HEK293T (cell line): ENCODE results near the gene KSR2.

Experiments used
- CTCF ChIA-PET: fragments of 350-600 bp; formaldehyde crosslinking; extraction: SDS; loops from one replicate; lab custom pipeline; 2021; ENCODE audit warnings: antibody characterized with exemption, inconsistent platforms; lab: Yijun Ruan, JAX
- POLR2A ChIA-PET: fragments of 350-600 bp; formaldehyde crosslinking; extraction: SDS; loops from one replicate; lab custom pipeline; 2020; ENCODE audit warnings: antibody characterized with exemption, inconsistent platforms; lab: Yijun Ruan, JAX
- DNase-seq: peaks from one replicate; pipeline ENCODE4 v3.0.0; 2012; ENCODE audit warnings: mixed read lengths; ENCODE audit errors: extremely low spot score
- ARNT ChIP-seq: fragments of 450-650 bp; IDR thresholded peaks from 2 replicates; pipeline ENCODE4 v1.6.1; 2017; ENCODE audit warnings: mild to moderate bottlenecking
- BHLHE40 ChIP-seq: fragments of 450-650 bp; IDR thresholded peaks from 2 replicates; pipeline ENCODE4 v1.6.1; 2016; ENCODE audit warnings: mild to moderate bottlenecking, moderate library complexity, borderline replicate concordance
- CTBP1 ChIP-seq: fragments of 450-650 bp; IDR thresholded peaks from 2 replicates; pipeline ENCODE4 v1.6.1; 2016; ENCODE audit warnings: borderline replicate concordance
- ELF4 ChIP-seq: fragments of 450-650 bp; IDR thresholded peaks from 2 replicates; pipeline ENCODE4 v1.6.1; 2017; ENCODE audit warnings: antibody characterized with exemption
- FOXA1 ChIP-seq: fragments of 450-650 bp; IDR thresholded peaks from 2 replicates; pipeline ENCODE4 v1.6.1; 2016; ENCODE audit warnings: mild to moderate bottlenecking
- FOXK2 ChIP-seq: fragments of 450-650 bp; IDR thresholded peaks from 2 replicates; pipeline ENCODE4 v1.6.1; 2016; ENCODE audit warnings: mild to moderate bottlenecking
- FOXM1 ChIP-seq: fragments of 450-650 bp; IDR thresholded peaks from 2 replicates; pipeline ENCODE4 v1.6.1; 2017; ENCODE audit warnings: mild to moderate bottlenecking, borderline replicate concordance
- HDGF ChIP-seq: fragments of 450-650 bp; IDR thresholded peaks from 2 replicates; pipeline ENCODE4 v1.6.1; 2017; ENCODE audit warnings: antibody characterized with exemption, borderline replicate concordance
- L3MBTL2 ChIP-seq: fragments of 450-650 bp; conservative IDR thresholded peaks from 2 replicates; pipeline ENCODE4 v1.6.1; 2016; ENCODE audit warnings: mild to moderate bottlenecking
- LEF1 ChIP-seq: fragments of 450-650 bp; IDR thresholded peaks from 2 replicates; pipeline ENCODE4 v1.6.1; 2017; ENCODE audit warnings: mild to moderate bottlenecking, borderline replicate concordance
- NFRKB ChIP-seq: fragments of 450-650 bp; IDR thresholded peaks from 2 replicates; pipeline ENCODE4 v1.6.1; 2016; ENCODE audit warnings: mild to moderate bottlenecking, moderate library complexity
- SP1 ChIP-seq: fragments of 450-650 bp; IDR thresholded peaks from 2 replicates; pipeline ENCODE4 v1.6.1; 2017
- SUZ12 ChIP-seq: fragments of 450-650 bp; IDR thresholded peaks from 2 replicates; pipeline ENCODE4 v1.6.1; 2016; ENCODE audit warnings: mild to moderate bottlenecking
- TARDBP ChIP-seq: fragments of 450-650 bp; IDR thresholded peaks from 2 replicates; pipeline ENCODE4 v1.6.1; 2016
- ZNF384 ChIP-seq: fragments of 450-650 bp; IDR thresholded peaks from 2 replicates; pipeline ENCODE4 v1.6.1; 2016
- TF ChIP-seq, protein P1 (sequence below): fragments of 450-650 bp; IDR thresholded peaks from 2 replicates; pipeline ENCODE4 v1.6.1; 2016

The KSR2 gene

DNA sequence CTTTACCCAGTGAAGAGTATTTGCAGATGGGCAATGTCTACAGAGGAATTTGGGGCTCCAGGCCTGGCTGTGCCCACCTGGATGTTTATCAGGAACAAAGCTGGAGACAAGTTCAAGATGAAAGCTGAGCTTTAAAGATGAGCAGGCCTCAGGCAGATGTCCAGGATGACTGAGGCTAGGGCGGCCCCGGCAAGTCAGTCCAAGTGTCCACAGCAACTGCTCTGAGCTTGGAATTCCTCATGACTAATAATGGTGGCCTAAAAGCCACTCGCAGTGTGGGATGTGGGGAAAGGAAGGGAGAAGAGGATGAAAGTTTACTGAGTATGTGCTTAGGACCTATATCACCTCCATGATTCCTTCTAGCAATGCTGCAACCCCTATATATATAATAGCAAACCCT, 479.1 kb downstream of the KSR2 start:
- no peak for DNase-seq
- no peak for TF ChIP-seq FOXK2
- no peak for TF ChIP-seq SP1
- no peak for TF ChIP-seq LEF1
- CTCF ChIA-PET: no interaction called here
- POLR2A ChIA-PET: no interaction called here

- TF ChIP-seq LEF1 (no peak), L3MBTL2 (no peak), NFRKB (no peak), FOXK2 (no peak), ELF4 (no peak), TARDBP (no peak), BHLHE40 (no peak), HDGF (no peak), ARNT (no peak), CTBP1 (no peak), ZNF384 (no peak), SUZ12 (no peak), FOXM1 (no peak), SP1 (no peak), FOXA1 (no peak)
- TF ChIP-seq, protein P1, sequence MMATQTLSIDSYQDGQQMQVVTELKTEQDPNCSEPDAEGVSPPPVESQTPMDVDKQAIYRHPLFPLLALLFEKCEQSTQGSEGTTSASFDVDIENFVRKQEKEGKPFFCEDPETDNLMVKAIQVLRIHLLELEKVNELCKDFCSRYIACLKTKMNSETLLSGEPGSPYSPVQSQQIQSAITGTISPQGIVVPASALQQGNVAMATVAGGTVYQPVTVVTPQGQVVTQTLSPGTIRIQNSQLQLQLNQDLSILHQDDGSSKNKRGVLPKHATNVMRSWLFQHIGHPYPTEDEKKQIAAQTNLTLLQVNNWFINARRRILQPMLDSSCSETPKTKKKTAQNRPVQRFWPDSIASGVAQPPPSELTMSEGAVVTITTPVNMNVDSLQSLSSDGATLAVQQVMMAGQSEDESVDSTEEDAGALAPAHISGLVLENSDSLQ: no peak
- DNase-seq: no peak
- CTCF ChIA-PET: no interaction called here
- POLR2A ChIA-PET: no interaction called here
Measured at GRCh38 chr12:117486840-117487659, 481.7 kb downstream of the KSR2 start.

DNA sequence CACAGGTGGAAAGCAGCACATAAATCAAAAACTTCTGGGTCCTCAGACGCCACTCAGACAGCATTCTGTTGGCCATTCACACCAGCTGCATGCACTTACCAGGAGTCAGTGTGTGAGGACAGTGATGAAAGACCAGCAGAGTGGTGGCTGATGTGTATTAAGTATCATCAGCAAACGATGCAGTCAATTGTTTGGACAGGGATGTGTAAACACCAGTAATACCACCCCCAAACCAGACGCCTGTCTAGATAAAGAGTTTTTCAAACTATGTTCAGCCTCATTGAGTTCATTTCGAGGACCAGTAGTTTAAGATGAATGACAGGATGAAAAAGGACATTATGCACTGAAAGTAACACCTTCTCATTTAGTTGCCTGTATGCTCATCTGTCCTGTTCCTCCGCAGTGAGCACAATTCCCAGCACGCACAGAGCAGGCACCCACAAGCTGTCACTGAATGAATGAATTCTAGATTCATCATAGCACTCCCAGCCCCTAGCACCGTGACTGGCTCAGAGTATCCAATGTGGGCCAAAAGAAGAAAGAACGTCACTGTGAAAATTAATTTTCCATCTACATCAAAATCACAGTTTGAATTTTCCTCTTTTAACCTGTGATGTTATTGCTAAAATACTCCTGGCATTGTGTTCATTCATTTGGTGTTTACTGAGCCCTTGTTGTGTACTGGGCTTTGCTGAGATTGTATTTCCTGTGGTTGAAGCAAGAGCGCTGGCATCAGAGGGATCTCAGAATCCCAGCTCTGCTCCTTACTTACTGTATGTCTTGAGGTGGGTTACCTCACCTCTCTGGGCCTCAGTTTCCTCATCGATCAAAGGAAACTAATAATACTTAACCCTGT, 482.6 kb downstream of the KSR2 start:
- POLR2A ChIA-PET: no interaction called here
- CTCF ChIA-PET: no interaction called here
- DNase-seq: no peak
- TF ChIP-seq L3MBTL2 (no peak), SP1 (no peak), CTBP1 (no peak), LEF1 (no peak), ARNT (no peak), ELF4 (no peak), NFRKB (no peak), BHLHE40 (no peak), SUZ12 (no peak), HDGF (no peak), TARDBP (no peak), ZNF384 (no peak), FOXK2 (no peak), FOXM1 (no peak), FOXA1 (no peak)
- TF ChIP-seq, protein P1: no peak

DNA sequence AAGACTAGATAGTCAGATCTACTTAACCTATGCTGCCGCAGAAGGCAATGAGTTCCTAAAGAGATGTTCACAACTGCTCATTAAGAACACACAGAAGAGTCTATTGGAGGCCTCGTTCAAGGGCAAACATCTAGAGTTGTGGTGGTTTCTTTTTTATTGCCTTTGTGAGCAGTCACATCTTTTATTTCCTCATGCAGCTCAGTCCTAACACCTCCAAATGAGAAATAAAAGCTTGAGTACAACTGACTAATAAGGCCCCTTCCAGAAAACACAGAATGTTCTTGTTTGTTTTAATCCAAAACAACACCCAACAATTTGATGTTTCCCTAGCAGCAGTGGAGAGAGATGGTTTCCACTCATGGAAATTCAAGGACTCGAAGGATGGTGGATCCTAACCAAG, 483.9 kb downstream of the KSR2 start:
- CTCF ChIA-PET: interaction anchor here (0.6 kb wide), 1 partner anchor 481 kb away, joined by 3 read pairs; no protein-coding TSS in a partner anchor
- TF ChIP-seq FOXM1 (no peak), FOXK2 (no peak), FOXA1 (no peak), SUZ12 (no peak), LEF1 (no peak), ZNF384 (no peak), CTBP1 (no peak), L3MBTL2 (no peak)
- TF ChIP-seq, protein P1: no peak
- no peak for DNase-seq

DNA sequence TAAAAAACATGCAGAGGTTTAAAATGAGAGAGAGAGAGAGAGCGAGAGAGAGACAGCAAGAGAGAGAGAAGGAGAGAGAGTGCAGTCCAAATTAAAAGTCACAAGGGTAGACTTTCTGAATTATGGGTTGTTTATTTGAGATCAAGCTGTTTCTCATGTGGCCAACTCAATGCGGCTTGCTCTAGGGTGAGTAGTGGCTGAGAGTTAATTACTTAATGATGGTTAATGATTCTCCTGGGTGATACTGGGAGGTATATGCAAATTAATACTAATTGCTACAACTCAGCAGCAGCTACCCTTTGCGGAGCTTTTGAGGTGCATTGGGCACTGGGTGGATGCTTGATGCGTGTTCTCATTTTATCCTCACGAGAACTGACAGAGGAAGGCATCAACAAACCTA, 485.3 kb downstream of the KSR2 start:
- no peak for DNase-seq
- POLR2A ChIA-PET: no interaction called here
- TF ChIP-seq L3MBTL2 (no peak), SP1 (no peak), LEF1 (no peak), TARDBP (no peak), NFRKB (no peak), BHLHE40 (no peak), FOXK2 (no peak), HDGF (no peak), ARNT (no peak), CTBP1 (no peak), FOXA1 (no peak), ZNF384 (no peak), FOXM1 (no peak), SUZ12 (no peak)
- TF ChIP-seq, protein P1: no peak
- CTCF ChIA-PET: no interaction called here

More for the DNA sequence above, 483.9 kb downstream of the KSR2 start:
- POLR2A ChIA-PET: no interaction called here
